Activated naive CD4-positive, alpha-beta T cell treated with anti-CD3 and anti-CD28 coated beads, Interleukin-2, amount 10 ng/mL, durations not matched to agents 7 days and 5 days (primary cell): ENCODE measurements around the gene FZR1.

Experiments
- CTCF ChIA-PET: fragments of 350-600 bp; sonication (Branson Sonifier 250); formaldehyde crosslinking; loops from one replicate; lab custom pipeline; 2021; ENCODE audit warnings: antibody characterized with exemption; lab: Charles Lee
- DNase-seq: peaks from one replicate; pipeline ENCODE4 v3.0.0-alpha.2; 2020
- H3K27ac Mint-ChIP-seq: one replicate; pipeline ENCODE4 v1.8.0; 2021; ENCODE audit warnings: mild to moderate bottlenecking, moderate library complexity, mixed read lengths
- H3K27me3 Mint-ChIP-seq: one replicate; pipeline ENCODE4 v1.8.0; 2021; ENCODE audit warnings: mild to moderate bottlenecking, mixed read lengths
- H3K36me3 Mint-ChIP-seq: one replicate; pipeline ENCODE4 v1.8.0; 2021; ENCODE audit warnings: mixed read lengths
- H3K4me1 Mint-ChIP-seq: one replicate; pipeline ENCODE4 v1.8.0; 2021; ENCODE audit warnings: mixed read lengths
- H3K4me3 Mint-ChIP-seq: one replicate; pipeline ENCODE4 v1.8.0; 2021; ENCODE audit warnings: mild to moderate bottlenecking, moderate library complexity, mixed read lengths
- H3K9me3 Mint-ChIP-seq: one replicate; pipeline ENCODE4 v1.8.0; 2021; ENCODE audit warnings: mixed read lengths

The FZR1 gene

DNA sequence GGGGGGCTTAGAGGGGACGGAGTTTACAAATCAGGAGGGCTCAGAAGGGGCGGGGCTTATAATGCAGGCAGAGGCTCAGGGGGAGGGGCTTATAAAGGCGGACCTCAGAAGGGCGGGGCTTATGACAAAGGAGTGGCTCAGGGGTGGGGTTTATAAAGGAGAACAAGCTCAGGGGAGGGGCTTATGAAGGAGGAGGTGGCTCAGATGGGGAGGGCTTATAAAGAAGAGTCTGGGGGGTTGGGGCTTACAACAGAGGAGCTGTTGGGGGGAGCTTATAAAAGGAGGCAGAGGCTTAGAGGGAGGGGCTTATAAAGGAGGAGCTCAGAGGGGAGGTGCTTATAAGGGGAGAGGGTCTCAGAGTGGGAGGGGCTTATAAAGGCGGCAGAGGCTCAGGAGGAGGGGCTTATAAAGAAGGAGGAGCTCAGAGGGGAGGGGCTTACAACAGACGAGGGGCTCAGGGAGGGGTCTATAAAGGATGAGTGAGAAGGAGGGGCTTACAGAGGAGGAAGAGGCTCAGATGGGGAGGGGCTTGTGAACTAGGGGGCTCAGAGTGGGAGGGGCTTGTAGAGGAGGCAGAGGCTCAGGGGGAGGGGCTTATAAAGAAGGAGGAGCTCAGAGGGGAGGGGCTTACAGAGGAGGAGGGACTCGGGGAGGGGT is 26.8 kb upstream of the FZR1 start:
- no peaks in the 10 kb centered on the region for H3K9me3 Mint-ChIP-seq
- peaks cover 11% of the 10 kb centered on the region for H3K27me3 Mint-ChIP-seq
- DNase-seq: peak; percentile 67
- CTCF ChIA-PET: interaction anchor here (0.6 to 1.3 kb wide), 7 partner anchors 16 to 270 kb away, joined by 3 to 4 read pairs (median 3); no protein-coding TSS in a partner anchor
- no peaks in the 10 kb centered on the region for H3K36me3 Mint-ChIP-seq
- no peak overlapping the region for H3K27ac Mint-ChIP-seq
- H3K4me1 Mint-ChIP-seq: peaks cover 14% of the 10 kb centered on the region
- H3K4me3 Mint-ChIP-seq: no peak overlapping the region

DNA sequence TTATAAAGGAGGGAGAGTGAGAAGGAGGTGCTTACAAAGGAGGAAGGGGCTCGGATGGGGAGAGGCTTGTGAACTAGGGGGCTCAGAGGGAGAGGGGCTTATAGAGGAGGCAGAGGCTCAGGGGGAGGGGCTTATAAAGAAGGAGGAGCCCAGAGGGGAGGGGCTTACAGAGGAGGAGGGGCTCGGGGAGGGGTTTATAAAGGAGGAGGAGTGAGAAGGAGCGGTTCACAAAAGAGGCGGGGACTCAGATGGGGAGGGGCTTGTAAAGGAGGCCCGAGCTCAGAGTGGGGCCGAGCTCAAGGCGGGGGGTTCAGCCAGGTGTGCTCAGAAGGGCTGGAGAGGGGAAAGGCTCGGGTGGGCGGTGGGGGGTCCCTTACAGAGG is 26.3 kb upstream of the FZR1 start:
- peak; percentile 62 for DNase-seq

GRCh38 chr19:3480383-3481091 is 25.6 kb upstream of the FZR1 start, which contains the start of gene SMIM24:
Gene SMIM24 (minus strand): TSS chr19:3480525. CDS start chr19:3480463, 62 bp downstream.
- peaks cover 16% of the 10 kb centered on the region for H3K4me1 Mint-ChIP-seq
- no peak for DNase-seq
- H3K27ac Mint-ChIP-seq: no peak within 1 kb of the TSS
- H3K27me3 Mint-ChIP-seq: peaks cover 15% of the 10 kb centered on the region
- no peaks in the 10 kb centered on the region for H3K36me3 Mint-ChIP-seq
- H3K4me3 Mint-ChIP-seq: no peak within 1 kb of the TSS
- no peaks in the 10 kb centered on the region for H3K9me3 Mint-ChIP-seq
- CTCF ChIA-PET: interaction anchor here (0.9 kb wide), 1 partner anchor 164 kb away, joined by 3 read pairs; no protein-coding TSS in a partner anchor

More for the DNA sequence above, 26.3 kb upstream of the FZR1 start:
- Mint-ChIP-seq H3K27me3 (peaks cover 11% of the 10 kb centered on the region), H3K27ac (no peak overlapping the region), H3K9me3 (no peaks in the 10 kb centered on the region), H3K4me3 (no peak overlapping the region), H3K4me1 (peaks cover 14% of the 10 kb centered on the region), H3K36me3 (no peaks in the 10 kb centered on the region)
- CTCF ChIA-PET: interaction anchor here (0.7 to 1.3 kb wide), 4 partner anchors 17 to 226 kb away, joined by 3 read pairs; no protein-coding TSS in a partner anchor

DNA sequence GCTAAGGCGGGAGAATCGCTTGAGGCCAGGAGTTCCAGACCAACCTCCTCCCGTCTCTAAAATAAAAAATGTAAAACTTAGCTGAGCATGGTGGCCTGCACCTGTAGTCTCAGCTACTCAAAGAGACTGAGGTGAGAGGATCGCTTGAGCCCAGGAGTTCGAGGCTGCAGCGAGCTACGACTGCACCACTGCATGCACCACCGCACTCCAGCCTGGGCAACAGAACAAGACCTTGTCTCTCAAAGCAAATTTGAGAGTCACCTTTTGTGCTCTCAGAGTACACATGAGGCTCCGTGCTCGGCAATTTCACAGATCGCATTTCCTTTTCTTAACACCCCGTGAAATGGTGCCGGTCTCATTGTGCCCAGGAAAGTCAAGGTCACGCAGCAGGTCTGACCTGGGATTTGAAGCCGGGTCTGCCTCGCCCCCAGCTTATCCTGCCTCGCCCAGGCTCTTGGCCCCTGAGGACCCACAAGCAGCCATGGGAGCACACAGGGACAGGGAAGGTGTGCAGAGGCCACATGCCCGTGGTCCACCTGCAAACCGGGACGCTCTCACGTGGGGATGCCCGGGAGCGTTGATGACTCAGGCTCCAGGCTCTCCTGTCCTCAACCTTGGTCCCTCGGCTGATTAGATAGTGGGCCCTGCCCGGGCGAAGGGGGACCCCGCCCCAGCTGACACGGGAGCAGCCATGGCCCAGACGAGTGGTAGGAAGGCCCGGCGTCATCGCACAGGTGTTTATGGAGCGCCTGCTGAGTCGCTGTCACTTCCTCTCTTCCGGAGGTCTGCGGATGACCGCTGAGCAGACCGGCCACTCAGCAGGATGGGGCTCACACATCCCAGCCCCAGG is 24.6 kb upstream of the FZR1 start:
- Mint-ChIP-seq H3K4me3 (no peak overlapping the region), H3K27ac (no peak overlapping the region), H3K27me3 (peaks cover 15% of the 10 kb centered on the region), H3K36me3 (no peaks in the 10 kb centered on the region), H3K9me3 (no peaks in the 10 kb centered on the region), H3K4me1 (peaks cover 16% of the 10 kb centered on the region)
- CTCF ChIA-PET: interaction anchor here (0.9 to 4.3 kb wide), 2 partner anchors 9 to 165 kb away, joined by 3 to 15 read pairs; no protein-coding TSS in a partner anchor
- no peak for DNase-seq

DNA sequence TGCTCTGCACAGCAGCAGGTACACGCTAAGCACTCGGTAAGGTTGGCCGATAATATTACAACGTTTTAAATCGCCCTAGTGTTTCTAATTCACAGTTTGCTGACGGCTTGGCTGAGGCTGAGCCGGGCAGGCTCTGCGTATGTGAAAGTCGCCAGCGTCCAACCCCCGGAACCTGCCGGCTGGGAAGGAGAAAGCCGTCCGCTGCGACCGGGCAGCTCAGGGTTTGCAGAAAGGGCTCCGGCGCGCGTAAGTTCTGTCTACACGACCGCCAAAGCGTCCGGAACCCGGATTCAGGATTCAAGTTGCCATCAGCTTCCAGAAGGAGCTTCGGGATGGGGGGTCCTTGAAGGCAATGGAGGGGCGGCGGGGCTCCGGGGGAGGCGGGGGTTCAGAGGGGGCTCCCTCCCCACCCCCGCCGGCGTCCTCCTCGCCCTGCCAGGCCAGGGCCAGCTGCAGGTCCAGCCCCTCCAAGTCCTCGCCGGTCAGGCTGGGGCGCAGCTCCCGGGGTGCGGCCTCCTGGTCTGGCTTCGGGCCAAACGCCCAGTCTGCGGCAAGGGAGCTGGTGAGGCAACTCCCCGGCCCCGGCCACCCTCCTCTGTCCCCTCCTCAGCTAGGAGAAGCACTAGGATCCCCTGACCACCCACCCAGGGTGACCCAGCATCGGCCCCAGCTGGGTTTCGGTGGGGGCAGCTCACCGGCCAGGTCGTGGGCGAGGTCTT is 23.4 kb upstream of the FZR1 start:
- no peak overlapping the region for H3K27ac Mint-ChIP-seq
- H3K4me3 Mint-ChIP-seq: no peak overlapping the region
- CTCF ChIA-PET: interaction anchor here (1.5 to 4.3 kb wide), 2 partner anchors 10 to 12 kb away, joined by 3 to 15 read pairs; no protein-coding TSS in a partner anchor

DNA sequence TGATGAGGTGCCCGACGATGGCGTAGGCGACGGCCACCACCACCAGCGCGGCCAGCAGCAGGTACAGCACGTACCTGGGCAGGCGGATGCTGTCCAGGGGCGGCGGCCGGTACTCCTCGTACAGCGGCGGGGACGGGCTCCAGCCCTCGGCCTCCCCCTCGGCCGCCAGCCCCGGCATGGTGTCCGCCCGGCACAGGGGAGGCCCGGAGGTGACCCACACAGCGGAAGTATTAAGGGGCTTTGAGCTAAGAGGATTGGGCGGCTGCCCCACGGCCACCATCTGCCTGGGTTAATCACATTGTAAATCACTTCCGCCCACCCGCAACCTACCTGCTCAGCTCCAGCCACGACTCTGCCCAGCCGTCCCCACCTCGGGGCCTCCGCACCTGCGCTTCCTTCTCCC is 22.9 kb upstream of the FZR1 start, which contains the start of gene SMIM44:
Gene SMIM44 (minus strand): TSS at position 216 of the 403 bp plus-strand sequence. CDS start 38 bp downstream, at position 178.
- Mint-ChIP-seq H3K27ac (no peak within 1 kb of the TSS), H3K36me3 (peaks cover 3% of the 10 kb centered on the region), H3K4me3 (no peak within 1 kb of the TSS), H3K4me1 (peaks cover 13% of the 10 kb centered on the region), H3K27me3 (peaks cover 7% of the 10 kb centered on the region), H3K9me3 (no peaks in the 10 kb centered on the region)
- CTCF ChIA-PET: interaction anchor here (1.5 to 4.3 kb wide), 3 partner anchors 10 to 178 kb away, joined by 3 to 15 read pairs (median 13); no protein-coding TSS in a partner anchor
- DNase-seq: no peak

More for the DNA sequence above, 23.4 kb upstream of the FZR1 start:
- Mint-ChIP-seq H3K4me1 (peaks cover 16% of the 10 kb centered on the region), H3K27me3 (peaks cover 13% of the 10 kb centered on the region), H3K9me3 (no peaks in the 10 kb centered on the region), H3K36me3 (no peaks in the 10 kb centered on the region)
- DNase-seq: no peak

- H3K9me3 Mint-ChIP-seq: no peaks in the 10 kb centered on the region
- CTCF ChIA-PET: no interaction called here
- no peak overlapping the region for H3K27ac Mint-ChIP-seq
- H3K4me1 Mint-ChIP-seq: peaks cover 16% of the 10 kb centered on the region
- DNase-seq: no peak
- no peaks in the 10 kb centered on the region for H3K27me3 Mint-ChIP-seq
- H3K36me3 Mint-ChIP-seq: peaks cover 23% of the 10 kb centered on the region
- H3K4me3 Mint-ChIP-seq: no peak overlapping the region
Measured at GRCh38 chr19:3491396-3492119, 14.6 kb upstream of the FZR1 start.

DNA sequence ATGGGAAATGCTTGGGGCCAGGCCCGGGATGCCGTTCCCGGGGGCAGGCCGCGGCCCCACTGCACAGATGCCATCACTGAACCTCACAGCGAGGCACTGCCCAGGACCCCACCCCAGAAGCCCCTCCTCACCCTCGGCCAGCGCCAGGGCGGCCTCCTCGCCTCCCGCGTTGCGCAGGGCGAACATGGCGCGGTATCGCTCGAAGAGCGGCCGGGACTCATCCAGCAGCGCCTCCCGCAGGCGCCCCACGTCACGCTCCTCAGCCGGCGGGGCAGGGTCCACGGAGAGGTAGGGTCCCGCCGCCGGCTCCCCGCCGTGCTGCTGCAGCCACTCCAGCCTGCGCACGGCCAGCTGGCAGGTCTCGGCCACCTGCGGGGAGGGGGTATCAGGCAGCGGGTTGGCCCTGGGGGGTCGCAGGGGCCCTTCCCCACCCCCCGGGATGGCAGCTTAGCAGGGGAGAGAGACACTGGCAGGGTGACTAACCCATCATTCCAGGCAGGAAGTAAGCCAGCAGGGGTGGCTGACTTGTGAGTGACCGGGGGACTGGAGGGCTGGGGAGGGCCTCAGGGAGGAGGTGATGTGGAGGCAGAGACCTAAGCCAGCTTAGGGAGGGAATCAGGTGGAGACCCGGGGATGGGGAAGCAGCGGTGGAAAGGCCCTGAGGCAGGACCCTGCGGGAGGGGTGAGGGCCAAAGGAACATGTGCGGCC is 13.8 kb upstream of the FZR1 start:
- CTCF ChIA-PET: no interaction called here
- Mint-ChIP-seq H3K4me1 (peaks cover 20% of the 10 kb centered on the region), H3K27me3 (no peaks in the 10 kb centered on the region)

GRCh38 chr19:3492919-3493318 is 13.2 kb upstream of the FZR1 start:
- H3K27me3 Mint-ChIP-seq: no peaks in the 10 kb centered on the region
- H3K4me1 Mint-ChIP-seq: peaks cover 22% of the 10 kb centered on the region
- H3K36me3 Mint-ChIP-seq: peaks cover 27% of the 10 kb centered on the region
- CTCF ChIA-PET: interaction anchor here (2.2 kb wide), 1 partner anchor 7 kb away, joined by 10 read pairs; no protein-coding TSS in a partner anchor
- no peaks in the 10 kb centered on the region for H3K9me3 Mint-ChIP-seq
- peak overlapping the region; percentile 62 for H3K27ac Mint-ChIP-seq
- no peak overlapping the region for H3K4me3 Mint-ChIP-seq
- DNase-seq: no peak

More for the DNA sequence above, 13.8 kb upstream of the FZR1 start:
- H3K9me3 Mint-ChIP-seq: no peaks in the 10 kb centered on the region
- peaks cover 26% of the 10 kb centered on the region for H3K36me3 Mint-ChIP-seq
- no peak for DNase-seq
- H3K27ac Mint-ChIP-seq: no peak overlapping the region
- no peak overlapping the region for H3K4me3 Mint-ChIP-seq

DNA sequence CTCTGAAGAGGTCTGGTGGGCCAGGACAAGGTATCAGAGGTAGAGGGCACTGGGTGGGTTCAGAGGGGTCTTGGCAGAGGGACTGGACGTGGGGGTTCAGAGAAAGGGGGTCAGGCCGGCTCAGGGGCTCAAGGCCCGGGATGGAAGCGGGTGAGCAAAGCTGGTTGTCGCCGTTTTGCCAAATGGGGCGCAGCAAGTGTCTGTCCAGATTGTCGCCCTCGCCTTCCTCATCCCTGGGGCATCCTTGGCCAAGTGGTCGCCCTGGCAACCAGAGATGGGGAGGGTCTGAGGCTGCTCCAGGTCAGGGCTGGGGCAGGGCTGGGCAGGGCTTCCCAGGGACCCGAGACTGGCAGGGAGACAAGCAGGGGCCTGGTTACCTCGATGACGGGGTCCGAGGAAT is 12.5 kb upstream of the FZR1 start:
- CTCF ChIA-PET: interaction anchor here (0.7 to 2.2 kb wide), 4 partner anchors 8 to 24 kb away, joined by 3 to 10 read pairs (median 5); no protein-coding TSS in a partner anchor
- Mint-ChIP-seq H3K36me3 (peaks cover 24% of the 10 kb centered on the region), H3K27ac (no peak overlapping the region), H3K4me3 (no peak overlapping the region), H3K9me3 (no peaks in the 10 kb centered on the region), H3K27me3 (no peaks in the 10 kb centered on the region), H3K4me1 (peaks cover 26% of the 10 kb centered on the region)
- no peak for DNase-seq

DNA sequence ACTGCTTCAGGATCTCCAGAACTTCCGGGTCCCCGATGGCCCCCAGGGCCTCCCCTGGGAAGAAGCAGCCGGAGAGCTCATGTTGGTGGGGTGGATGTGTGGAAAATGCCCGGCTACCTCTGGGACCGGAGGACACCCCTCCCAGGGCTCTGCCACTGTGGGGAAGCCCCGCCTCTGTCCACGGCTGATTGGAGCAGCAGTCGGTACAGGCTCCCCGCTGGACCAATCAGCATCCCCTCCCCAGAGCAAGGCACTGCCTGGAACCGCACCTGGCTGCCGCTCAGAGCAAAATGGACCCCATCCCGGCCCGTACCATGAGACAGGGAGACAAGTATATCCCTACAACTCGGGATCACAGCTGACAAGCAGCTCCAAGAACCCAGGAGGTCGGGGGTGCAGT is 12.1 kb upstream of the FZR1 start:
- DNase-seq: peak; percentile 64
- CTCF ChIA-PET: interaction anchor here (0.7 to 2.2 kb wide), 6 partner anchors 8 to 189 kb away, joined by 3 to 10 read pairs (median 3); partner anchors contain the start of gene SMIM44
- H3K27ac Mint-ChIP-seq: peak overlapping the region; percentile 81
- H3K4me1 Mint-ChIP-seq: peaks cover 28% of the 10 kb centered on the region
- H3K9me3 Mint-ChIP-seq: no peaks in the 10 kb centered on the region
- peaks cover 25% of the 10 kb centered on the region for H3K36me3 Mint-ChIP-seq
- no peaks in the 10 kb centered on the region for H3K27me3 Mint-ChIP-seq
- H3K4me3 Mint-ChIP-seq: peak overlapping the region; percentile 26

GRCh38 chr19:3494559-3494958 is 11.6 kb upstream of the FZR1 start:
- H3K27ac Mint-ChIP-seq: peak overlapping the region; percentile 81
- DNase-seq: peak; percentile 73
- H3K4me1 Mint-ChIP-seq: peaks cover 31% of the 10 kb centered on the region
- H3K9me3 Mint-ChIP-seq: no peaks in the 10 kb centered on the region
- H3K36me3 Mint-ChIP-seq: peaks cover 27% of the 10 kb centered on the region
- no peaks in the 10 kb centered on the region for H3K27me3 Mint-ChIP-seq
- CTCF ChIA-PET: interaction anchor here (0.7 to 2.2 kb wide), 7 partner anchors 9 to 190 kb away, joined by 3 to 10 read pairs (median 3); partner anchors contain the start of gene SMIM44
- H3K4me3 Mint-ChIP-seq: peak overlapping the region; percentile 26
